Keratinocyte (primary cell): ENCODE results near the gene ATF2. TPM values are rescaled to one million over a fixed set of nuclear protein-coding genes. Genes with fewer than 3 reads are reported as not detected.

ENCODE experiments used
- DNase-seq: peaks from one replicate; pipeline ENCODE4 v3.0.0-alpha.2; 2011; ENCODE audit warnings: low read depth, missing footprints, low spot score
- FAIRE-seq: peaks from 2 replicates; lab custom pipeline; 2011; peaks lifted over from hg19 to GRCh38; lab: Jason Lieb, UNC
- H2AFZ ChIP-seq: 2 replicates; pipeline ENCODE4 v1.6.0; 2012; ENCODE audit warnings: low read length, control low read depth, inconsistent platforms; ENCODE audit not compliant: control insufficient read depth
- H3K27ac ChIP-seq: 2 replicates; pipeline ENCODE4 v1.5.1; 2011; ENCODE audit warnings: low read length; ENCODE audit not compliant: control insufficient read depth, insufficient read depth
- H3K27me3 ChIP-seq: 3 replicates; pipeline ENCODE4 v1.6.0; 2011; ENCODE audit warnings: low read length; ENCODE audit not compliant: control insufficient read depth, insufficient read depth; ENCODE audit errors: extremely low read depth
- H3K36me3 ChIP-seq, 2 experiments: 2 replicates in 1 of 2; 3 replicates in 1 of 2; pipeline ENCODE4 v1.5.1; 2011; ENCODE audit warnings: low read length in 2 of 2, mild to moderate bottlenecking in 1 of 2; ENCODE audit not compliant: control insufficient read depth in 2 of 2, insufficient read depth in 2 of 2; ENCODE audit errors: extremely low read depth in 1 of 2
- H3K4me1 ChIP-seq: 3 replicates; pipeline ENCODE4 v1.5.1; 2011; ENCODE audit warnings: low read length; ENCODE audit not compliant: control insufficient read depth, insufficient read depth; ENCODE audit errors: extremely low read depth
- H3K4me2 ChIP-seq: 3 replicates; pipeline ENCODE4 v1.6.0; 2011; ENCODE audit warnings: low read depth, low read length; ENCODE audit not compliant: control insufficient read depth, insufficient read depth; ENCODE audit errors: extremely low read depth
- H3K4me3 ChIP-seq, 3 experiments: fragments of 200-600 bp in 1 of 3; sonication (generic) in 1 of 3; 2 replicates in 2 of 3; 3 replicates in 1 of 3; pipeline ENCODE4 v1.5.1; 2011 to 2016; ENCODE audit warnings: low read length in 3 of 3, mild to moderate bottlenecking in 3 of 3, control low read depth in 2 of 3, inconsistent platforms in 1 of 3, low read depth in 1 of 3, mixed read lengths in 1 of 3, mixed run types in 1 of 3, moderate library complexity in 1 of 3; ENCODE audit not compliant: control insufficient read depth in 2 of 3, insufficient read depth in 2 of 3; ENCODE audit errors: extremely low read depth in 1 of 3
- H3K79me2 ChIP-seq: 2 replicates; pipeline ENCODE4 v1.6.0; 2012; ENCODE audit warnings: low read length; ENCODE audit not compliant: control insufficient read depth, insufficient read depth
- H3K9ac ChIP-seq: 3 replicates; pipeline ENCODE4 v1.6.0; 2011; ENCODE audit warnings: low read length; ENCODE audit not compliant: control insufficient read depth, insufficient read depth; ENCODE audit errors: extremely low read depth
- H3K9me1 ChIP-seq: 3 replicates; pipeline ENCODE4 v1.6.0; 2011; ENCODE audit warnings: low read length; ENCODE audit not compliant: control insufficient read depth, insufficient read depth; ENCODE audit errors: extremely low read depth
- H3K9me3 ChIP-seq: 2 replicates; pipeline ENCODE4 v1.5.1; 2012; ENCODE audit warnings: low read depth, low read length; ENCODE audit not compliant: control insufficient read depth
- H4K20me1 ChIP-seq: 3 replicates; pipeline ENCODE4 v1.6.0; 2011; ENCODE audit warnings: low read length; ENCODE audit not compliant: control insufficient read depth, insufficient read depth; ENCODE audit errors: extremely low read depth
- CTCF ChIP-seq, 3 experiments: IDR thresholded peaks in 1 of 3; conservative IDR thresholded peaks in 1 of 3; optimal IDR thresholded peaks in 1 of 3; 2 replicates in 2 of 3; 3 replicates in 1 of 3; pipeline versions ENCODE3 to v1.5.1; 2011; ENCODE audit warnings: low read length in 3 of 3, mild to moderate bottlenecking in 3 of 3, moderate library complexity in 2 of 3, control low read depth in 1 of 3, inconsistent platforms in 1 of 3; ENCODE audit not compliant: insufficient read depth in 2 of 3; ENCODE audit errors: extremely low read depth in 1 of 3
- EZH2 ChIP-seq: IDR thresholded peaks from one replicate; pipeline ENCODE4 v1.6.1; 2012; ENCODE audit warnings: inconsistent platforms, mild to moderate bottlenecking, low read length, moderate library complexity
- dilution Hi-C: fragments of 300-500 bp; cut with MboI; formaldehyde crosslinking; loops from one replicate; pipeline ENCODE4 v1.7.0; 2020; ENCODE audit warnings: low sequenced_read_pairs; ENCODE audit not compliant: extremely low pct_ligation_motif_present
- polyA plus RNA-seq, 5 experiments: library from polyadenylated mRNA; depleted of rRNA in 3 of 5; stranded (reverse) in 3 of 5; stranded (forward) in 1 of 5; unstranded in 1 of 5; fragments of >200 nt; gene quantifications; 1 replicate in 1 of 5; 2 replicates in 3 of 5; 3 replicates in 1 of 5; pipeline versions ENCODE4 v1.2.1 to v1.2.3, GENCODE V29; 2011 to 2012; ENCODE audit warnings: missing spikeins in 2 of 5, low read depth in 1 of 5, low replicate concordance in 1 of 5

The ATF2 gene
- polyA plus RNA-seq, 1 donor (not counting 4 experiments of a cell fraction or from before 2014, with no cell fraction given): 42.7 TPM

GRCh38 chr2:175180701-175181103 lies 12.7 kb upstream of the ATF2 start:
- H3K36me3 ChIP-seq: peaks cover 11 to 18% of the 10 kb centered on the region in 2 experiments
- H3K4me1 ChIP-seq: peaks cover 7% of the 10 kb centered on the region
- FAIRE-seq (no peak), DNase-seq (no peak)
- H3K9me3 ChIP-seq: no peaks in the 10 kb centered on the region
- H3K9me1 ChIP-seq: no peaks in the 10 kb centered on the region
- peaks cover 34% of the 10 kb centered on the region for H3K79me2 ChIP-seq
- H3K4me2 ChIP-seq: peak overlapping the region; percentile 93
- TF ChIP-seq EZH2 (no peak), CTCF (optimal IDR thresholded peaks at IDR 0.05 in 1 of 3, IDR thresholded peaks at IDR 0.05 in 1 of 3, conservative IDR thresholded peaks at IDR 0.05 in 1 of 3; ENCODE audit: extremely low read depth in 1 of 3, insufficient read depth in 2 of 3, low read length in 3 of 3) (peak in 1 of 3 experiments; percentile 20)
- H3K27me3 ChIP-seq: no peaks in the 10 kb centered on the region
- H4K20me1 ChIP-seq: peaks cover 3% of the 10 kb centered on the region
- H3K27ac ChIP-seq: peak overlapping the region; percentile 89
- peak overlapping the region; percentile 90 for H2AFZ ChIP-seq
- dilution Hi-C loops: no loop called here
- peak overlapping the region; percentile 94 to 96 (median 95) for H3K4me3 ChIP-seq
- H3K9ac ChIP-seq: peak overlapping the region; percentile 96

- Histone ChIP-seq H3K9me1 (no peaks in the 10 kb centered on the region), H3K9ac (no peak overlapping the region), H3K27ac (no peak overlapping the region), H3K27me3 (no peaks in the 10 kb centered on the region), H3K4me1 (peaks cover 7% of the 10 kb centered on the region), H3K4me2 (no peak overlapping the region), H3K36me3 (peaks cover 12 to 20% of the 10 kb centered on the region in 2 experiments), H3K9me3 (no peaks in the 10 kb centered on the region), H3K79me2 (peaks cover 42% of the 10 kb centered on the region), H3K4me3 (no peak overlapping the region), H4K20me1 (peaks cover 3% of the 10 kb centered on the region), H2AFZ (no peak overlapping the region)
- dilution Hi-C loops: no loop called here
- no peak for FAIRE-seq
- DNase-seq: no peak
- TF ChIP-seq EZH2 (no peak), CTCF (optimal IDR thresholded peaks at IDR 0.05 in 1 of 3, IDR thresholded peaks at IDR 0.05 in 1 of 3, conservative IDR thresholded peaks at IDR 0.05 in 1 of 3; ENCODE audit: extremely low read depth in 1 of 3, insufficient read depth in 2 of 3, low read length in 3 of 3) (no peak)
Observed at GRCh38 chr2:175176624-175177023, 8.6 kb upstream of the ATF2 start.
